T47D (cell line): ENCODE results near the gene ACOX2.

ENCODE experiments used
- DNase-seq, 2 experiments: peaks; one replicate each; pipeline versions ENCODE4 v3.0.0 to v3.0.0-alpha.2; 2011 to 2012; ENCODE audit warnings: low read depth in 1 of 2, low spot score in 1 of 2
- JUND ChIP-seq: IDR thresholded peaks from 2 replicates; pipeline ENCODE4 v1.6.1; 2012; ENCODE audit warnings: low read depth
- in situ Hi-C: cut with HindIII; loops from 2 replicates; pipeline ENCODE4 v1.10.0; 2016; ENCODE audit warnings: low sequenced_read_pairs, low pct_unique_long_range_greater_than_20kb

ACOX2 gene

DNA sequence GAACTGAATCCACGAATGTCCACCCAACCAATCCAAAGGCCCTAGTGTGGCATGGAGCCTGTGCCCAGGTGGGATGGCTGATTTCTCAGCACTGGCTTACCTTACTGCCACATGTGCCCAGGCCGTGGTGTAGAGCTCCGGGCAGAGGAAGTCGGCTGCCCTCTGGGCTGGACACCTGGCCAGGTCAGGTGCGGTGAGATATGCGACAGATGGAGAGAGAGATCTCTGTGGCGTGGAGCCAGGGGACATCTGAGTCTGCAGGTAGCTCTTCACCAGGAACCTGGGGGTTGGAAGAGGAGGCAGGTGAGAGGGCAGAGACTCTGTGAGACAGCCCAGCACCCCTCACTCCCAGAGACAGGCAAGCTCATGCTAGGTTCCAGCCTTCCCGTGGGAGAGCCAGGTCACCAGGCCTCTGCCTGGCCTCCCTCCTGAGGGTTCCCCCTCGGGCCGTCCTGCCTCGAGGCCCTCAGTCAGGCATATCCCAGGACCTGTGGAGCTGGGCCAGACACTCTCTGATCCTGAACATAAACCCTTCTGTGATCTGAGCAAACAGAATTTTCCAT is 12.6 kb downstream of the ACOX2 start:
- DNase-seq: peak in 1 of 2 experiments; percentile 71
- in situ Hi-C loops: no loop called here
- TF ChIP-seq JUND: no peak

DNA sequence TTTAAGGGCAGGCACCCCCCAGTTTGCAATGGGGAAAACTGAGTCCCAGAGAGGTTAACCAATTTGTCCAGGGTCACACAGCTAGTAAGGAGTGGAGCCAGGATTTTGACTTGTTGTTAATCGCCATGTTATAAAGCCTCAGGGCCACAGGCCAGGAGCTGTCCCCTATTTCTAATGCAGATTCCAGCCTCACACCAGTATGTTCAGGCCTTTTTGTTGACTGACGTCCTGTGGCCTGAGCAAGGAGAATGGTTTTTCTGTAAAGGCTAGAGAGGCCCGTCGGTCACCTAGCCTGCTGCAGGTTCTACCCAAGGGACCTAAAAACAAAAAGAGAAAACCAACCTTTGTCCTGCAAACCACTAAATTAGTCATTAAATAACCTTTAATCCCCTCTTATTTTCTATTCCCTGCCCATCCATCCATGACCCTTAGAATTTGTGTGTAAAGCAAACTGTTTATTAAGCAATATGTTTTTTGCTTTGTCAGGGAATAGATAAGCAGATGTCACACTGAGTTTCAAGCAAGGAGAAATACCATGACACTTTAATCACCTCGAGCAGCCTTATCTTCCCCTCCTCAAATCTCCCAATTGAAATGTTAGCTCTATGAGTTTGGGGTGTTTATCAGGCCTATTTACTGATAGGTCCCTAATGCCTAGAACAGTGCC is 14.1 kb downstream of the ACOX2 start:
- in situ Hi-C loops: no loop called here

DNA sequence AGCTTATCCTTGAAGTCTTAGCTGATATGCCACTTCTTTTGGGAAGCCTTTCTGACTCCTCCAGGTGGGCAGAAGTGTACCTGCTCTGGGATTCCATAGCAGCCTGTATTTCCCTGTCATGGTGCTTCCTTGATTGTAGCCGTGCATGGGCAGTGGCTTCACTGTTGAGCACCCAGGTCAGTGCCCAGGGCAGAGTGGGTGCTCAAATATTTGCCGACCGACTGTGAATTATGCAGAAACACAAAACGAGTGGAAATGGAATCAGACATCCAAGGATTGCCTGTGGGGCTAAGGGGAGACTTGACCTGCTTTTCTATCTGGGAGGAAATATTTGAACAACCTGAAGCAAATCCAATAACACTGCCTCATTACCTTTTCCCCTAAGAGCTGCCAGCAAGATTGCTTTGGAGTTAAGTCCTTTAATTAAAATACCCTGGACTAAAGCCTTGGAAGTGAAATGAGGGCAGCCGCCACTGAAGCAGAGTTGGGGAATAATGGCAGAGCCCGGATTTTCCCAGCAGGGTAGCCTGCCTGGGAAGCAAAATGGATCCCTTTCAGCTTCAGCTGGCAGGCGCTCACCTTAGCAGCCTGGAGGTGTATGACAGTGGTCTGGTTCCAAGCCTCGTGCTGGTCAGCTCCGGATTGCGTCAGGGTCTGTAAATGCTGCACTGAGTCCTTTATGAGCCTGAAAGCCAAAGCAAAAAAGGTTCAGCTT is 14.9 kb downstream of the ACOX2 start:
- peak; percentile 25 to 97 for DNase-seq
- in situ Hi-C loops: no loop called here
- TF ChIP-seq JUND: peak; percentile 58; the same call in 1 of the 2 replicates

More for the DNA sequence above, 14.1 kb downstream of the ACOX2 start:
- DNase-seq: peak in 1 of 2 experiments; percentile 42
- TF ChIP-seq JUND: no peak

DNA sequence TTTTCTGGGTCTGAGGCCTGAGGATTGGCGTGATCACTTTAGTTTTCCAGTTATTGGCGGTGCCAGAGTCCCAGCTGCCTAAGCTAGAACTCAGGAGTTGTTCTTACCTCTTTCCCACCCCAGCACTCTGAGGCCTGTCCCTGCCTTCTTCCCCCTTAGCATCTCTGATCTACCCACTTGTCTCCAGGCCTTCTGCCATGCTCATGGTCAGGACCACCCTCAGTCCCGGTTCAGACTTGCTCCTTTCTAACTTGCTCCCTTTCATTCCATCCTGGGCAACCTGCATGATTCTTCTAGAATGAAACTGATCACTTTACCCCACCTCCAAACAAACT is 15.7 kb downstream of the ACOX2 start:
- no peak for TF ChIP-seq JUND
- in situ Hi-C loops: no loop called here

DNA sequence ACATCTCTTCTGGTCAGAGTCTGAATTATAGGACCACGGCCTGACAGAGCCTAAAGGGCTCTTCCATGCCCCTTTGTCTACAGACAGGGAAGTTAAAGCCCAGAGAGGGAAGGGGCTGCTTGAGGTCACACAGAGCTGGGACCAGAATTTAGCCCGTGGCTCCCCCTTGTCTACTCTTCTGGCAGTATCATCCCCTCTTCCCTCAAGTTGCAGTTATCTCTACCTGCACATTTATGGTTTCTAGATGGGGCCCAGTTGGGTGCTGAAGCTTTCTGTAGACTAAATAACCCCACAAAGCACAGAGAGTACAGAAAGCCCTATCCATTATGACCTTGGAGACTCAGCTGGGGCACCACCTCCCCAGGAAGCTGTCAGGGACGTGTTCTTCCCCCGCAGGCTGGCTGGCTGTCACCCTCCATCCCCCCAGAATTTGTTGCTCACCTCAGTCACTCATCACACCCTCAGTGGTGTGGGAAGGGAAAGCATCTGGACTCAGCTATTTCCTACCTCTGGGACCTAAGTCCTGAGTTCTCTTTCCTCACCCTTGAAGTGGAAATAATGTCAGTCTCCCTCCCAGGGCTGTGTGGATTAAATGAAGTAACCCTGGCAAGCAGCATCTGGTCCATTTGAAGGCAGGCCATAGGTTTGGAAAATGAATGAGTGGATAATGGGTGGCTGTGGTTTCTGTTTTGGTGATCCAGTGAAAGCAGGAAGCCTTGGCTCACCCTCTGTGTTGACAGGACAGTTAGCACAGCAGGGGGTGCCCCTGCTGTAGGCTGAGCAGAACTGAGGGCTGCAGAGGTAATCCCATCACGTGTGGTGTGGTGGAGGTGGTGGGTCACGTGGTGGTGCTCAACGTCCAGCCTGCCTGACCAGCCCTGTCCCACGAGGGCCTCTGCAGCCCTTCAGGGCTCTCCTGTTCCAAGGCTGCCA is 16.3 kb downstream of the ACOX2 start:
- TF ChIP-seq JUND: no peak
- peak in 1 of 2 experiments; percentile 84 for DNase-seq
- in situ Hi-C loops: no loop called here

More for the DNA sequence above, 15.7 kb downstream of the ACOX2 start:
- no peak for DNase-seq

DNA sequence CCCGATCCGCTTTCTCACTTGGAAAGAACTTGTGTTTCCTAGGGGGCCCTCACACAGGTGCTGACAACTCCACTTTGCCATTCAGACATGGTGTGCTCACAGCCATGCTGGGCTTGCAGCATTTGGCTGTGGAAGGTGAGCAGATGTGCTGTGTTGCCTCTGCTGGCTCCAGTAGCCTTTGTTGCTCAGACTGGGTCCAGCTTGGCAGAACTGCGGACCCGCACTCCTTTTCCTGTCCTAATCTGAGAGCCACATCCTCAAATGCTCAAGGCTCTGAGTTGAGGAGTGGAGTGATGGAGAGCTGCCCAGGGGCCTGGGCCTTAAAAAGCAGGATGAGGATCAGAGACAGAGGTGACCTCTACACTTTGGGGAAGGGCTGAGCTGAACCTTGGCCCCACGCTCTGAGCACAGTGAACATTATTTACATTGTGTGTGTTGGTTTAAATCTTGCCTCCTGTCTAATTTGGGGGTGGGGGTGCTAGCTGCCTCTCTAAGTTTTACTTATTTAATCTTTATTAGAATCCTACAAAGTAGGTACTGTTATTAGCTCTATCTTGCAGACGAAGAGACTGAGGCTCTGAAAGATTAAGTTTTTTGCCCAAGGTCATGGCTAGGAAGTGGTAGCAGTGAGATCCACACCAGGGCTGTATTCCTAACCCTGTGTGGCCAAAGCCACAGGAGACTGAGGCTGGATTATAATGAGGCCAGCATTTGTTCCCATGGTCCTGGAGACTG is 17.2 kb downstream of the ACOX2 start:
- in situ Hi-C loops: no loop called here

DNA sequence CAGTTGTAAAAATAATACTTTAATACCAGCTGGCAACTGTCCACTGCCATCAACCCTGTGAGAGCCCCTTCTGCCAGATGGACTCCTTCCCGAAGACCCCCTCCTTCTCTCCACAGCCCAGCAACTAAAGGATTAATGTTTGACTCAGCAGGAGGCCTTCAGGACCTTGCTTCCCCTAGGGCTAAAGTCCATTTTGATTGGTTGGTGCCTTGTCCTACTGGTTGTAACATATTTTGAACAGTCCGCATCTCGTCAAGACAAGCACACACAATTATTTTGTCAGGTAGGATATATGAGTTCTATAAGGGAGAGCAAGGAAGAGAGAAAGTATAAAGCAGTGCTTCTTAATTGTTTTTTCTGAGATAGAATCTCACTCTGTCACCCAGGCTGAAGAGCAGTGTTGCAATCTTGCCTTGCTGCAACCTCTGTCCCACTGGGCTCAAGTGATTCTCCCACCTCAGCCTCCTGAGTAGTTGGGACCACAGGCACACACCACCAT is 18.6 kb downstream of the ACOX2 start:
- in situ Hi-C loops: no loop called here
- TF ChIP-seq JUND: no peak
- peak in 1 of 2 experiments; percentile 77 for DNase-seq

More for the DNA sequence above, 17.2 kb downstream of the ACOX2 start:
- TF ChIP-seq JUND: no peak
- no peak for DNase-seq

DNA sequence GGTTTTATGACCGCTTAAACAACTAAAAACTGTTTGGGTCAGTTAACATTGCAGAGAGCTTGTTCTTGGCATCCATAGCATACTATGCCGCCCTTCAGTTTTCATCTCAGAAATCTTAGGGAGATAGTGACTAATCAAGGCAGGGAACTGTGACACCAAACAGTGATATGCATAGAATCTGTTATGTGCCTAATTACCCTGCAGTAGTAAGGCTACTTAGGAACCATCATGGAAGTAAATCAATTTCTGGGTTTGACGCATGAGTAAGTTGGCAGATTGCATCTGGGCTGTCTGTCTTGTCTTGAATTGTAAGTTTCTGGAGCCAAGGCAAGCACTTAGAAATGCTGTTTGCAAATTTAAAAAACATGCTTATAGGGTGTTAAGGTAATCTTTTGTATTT is 22.6 kb downstream of the ACOX2 start:
- no peak for TF ChIP-seq JUND
- DNase-seq: no peak
- in situ Hi-C loops: no loop called here

DNA sequence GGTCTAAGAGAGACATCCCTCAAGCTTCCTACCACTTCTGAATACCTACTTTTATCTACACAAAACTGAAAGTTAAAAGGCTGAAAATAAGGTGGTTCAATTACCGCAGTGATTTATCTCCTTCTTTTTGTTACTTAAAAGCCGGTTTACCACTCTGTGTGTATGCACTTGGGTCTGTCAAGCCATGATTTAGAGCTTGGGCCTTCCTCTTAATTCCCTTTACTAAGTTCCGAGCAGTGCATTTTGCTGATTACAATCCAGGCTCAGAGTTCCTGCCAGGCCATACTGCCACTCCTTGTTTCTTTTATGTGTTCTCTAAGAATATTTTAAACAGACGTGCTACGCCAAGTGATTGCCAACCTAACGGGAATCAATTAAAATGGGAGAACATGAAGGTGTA is 28.6 kb downstream of the ACOX2 start:
- in situ Hi-C loops: no loop called here
- DNase-seq: no peak
- TF ChIP-seq JUND: no peak

DNA sequence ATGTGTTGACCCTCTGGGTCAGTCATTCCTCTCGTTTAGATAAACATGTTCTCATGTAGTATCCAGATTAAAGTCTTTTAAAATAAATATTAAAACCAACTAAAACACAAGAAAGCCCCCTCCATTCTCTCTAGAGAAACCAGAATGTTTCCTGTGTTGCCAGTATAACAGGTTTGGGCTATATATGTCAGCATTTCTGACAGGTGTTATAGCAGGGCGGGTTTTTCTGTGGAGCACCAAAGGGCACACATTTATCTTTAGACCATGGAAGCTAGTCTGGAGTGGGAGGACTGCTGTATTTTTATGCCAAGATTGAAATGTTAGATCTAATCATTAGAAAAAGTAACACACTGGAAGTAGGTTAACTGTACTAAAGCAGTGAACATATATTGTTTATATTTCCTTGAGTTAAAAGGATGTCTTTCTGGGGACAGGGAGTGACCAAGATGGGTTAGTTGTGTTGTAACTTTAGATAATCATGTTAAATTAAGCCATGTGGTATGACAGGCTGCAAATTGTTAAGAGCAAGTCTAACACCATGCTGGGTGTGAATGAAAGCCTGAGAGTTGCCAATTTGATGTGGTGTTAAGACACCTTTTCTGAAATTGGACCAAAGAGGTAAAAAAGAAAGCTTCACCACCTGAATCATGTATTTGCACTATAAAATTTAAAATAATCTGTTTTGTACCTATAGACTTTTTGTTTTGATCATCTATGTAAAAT is 29.5 kb downstream of the ACOX2 start:
- in situ Hi-C loops: no loop called here
- no peak for TF ChIP-seq JUND
- DNase-seq: peak in 1 of 2 experiments; percentile 37

DNA sequence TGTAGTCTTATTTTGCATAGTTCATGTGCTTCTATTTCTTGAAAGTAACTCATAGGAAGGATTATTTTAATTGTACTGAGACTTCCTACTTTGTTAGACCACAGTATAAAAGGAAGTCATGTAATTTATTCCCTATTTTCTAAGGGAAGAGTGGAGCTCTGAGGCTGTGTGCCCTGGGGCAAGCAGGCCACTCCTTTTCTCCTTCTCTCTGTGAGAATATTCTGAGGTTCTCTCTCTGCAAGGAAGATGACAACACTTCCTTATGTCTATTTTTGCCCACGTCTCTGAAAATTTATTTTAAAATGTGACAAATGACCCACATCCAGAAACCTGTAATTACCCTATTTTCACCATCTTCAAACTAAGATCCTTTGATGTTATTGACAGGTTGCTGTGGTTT is 34.1 kb downstream of the ACOX2 start:
- in situ Hi-C loops: no loop called here
- no peak for DNase-seq
- TF ChIP-seq JUND: no peak
